Stimulated activated CD8-positive, alpha-beta memory T cell treated with anti-CD3 and anti-CD28 coated beads, Interleukin-2, amount 100 ng/mL, for 1 hour (primary cell): ENCODE data around the gene PODXL2.
"Not testable (repeated sequence)": the region's sequence is repeated elsewhere in the genome, so short reads cannot be mapped to it uniquely, and the experiment has no call there.

Source experiments
- DNase-seq, 2 donors: peaks; one replicate each; pipeline ENCODE4 v3.0.0-alpha.2; 2020; ENCODE audit warnings: low read depth in 2 of 2

The PODXL2 gene

DNA sequence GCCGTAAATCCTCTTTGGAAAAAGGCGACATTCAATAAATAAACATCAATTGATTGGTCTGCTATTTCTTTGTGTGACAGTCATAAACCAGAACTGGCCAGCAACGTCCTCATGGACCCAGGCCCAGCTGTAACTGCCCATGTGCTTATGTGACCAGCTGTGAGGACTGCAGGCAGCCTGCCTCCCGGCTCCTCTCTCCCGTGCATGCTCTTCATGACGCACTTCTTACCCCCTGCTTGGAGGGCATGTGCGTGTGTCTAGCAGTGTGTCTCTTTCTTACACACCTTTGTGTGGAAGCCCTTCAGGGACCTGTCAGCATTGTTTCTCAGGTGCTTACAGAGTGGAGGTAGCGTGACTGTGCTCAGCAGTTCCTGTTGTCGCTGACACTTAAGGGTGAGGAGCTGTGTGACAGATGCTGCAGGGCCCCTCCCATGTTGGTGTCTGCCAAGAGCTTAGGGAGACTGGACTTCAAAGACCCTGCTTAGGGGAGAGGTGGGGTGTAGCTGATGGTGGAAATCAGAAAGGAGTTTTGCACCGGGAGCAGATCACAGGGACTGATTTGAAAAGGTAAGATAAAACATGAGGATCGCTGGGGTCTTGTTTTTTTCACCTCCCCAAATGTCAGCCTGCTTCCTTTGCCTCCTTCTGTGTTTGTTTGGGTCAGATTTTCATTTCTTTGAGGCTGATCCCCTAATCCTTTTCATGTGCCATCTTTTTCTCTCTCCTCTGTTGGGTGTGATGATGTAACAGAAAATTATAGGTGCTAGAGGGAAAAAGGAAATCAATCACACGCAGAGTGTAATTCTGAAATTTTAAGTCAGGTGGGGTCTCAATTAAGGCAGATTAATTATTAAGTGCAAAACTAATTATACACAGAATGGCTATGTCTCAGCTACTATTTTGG lies 2.1 kb downstream of the PODXL2 start:
- no peak for DNase-seq

DNA sequence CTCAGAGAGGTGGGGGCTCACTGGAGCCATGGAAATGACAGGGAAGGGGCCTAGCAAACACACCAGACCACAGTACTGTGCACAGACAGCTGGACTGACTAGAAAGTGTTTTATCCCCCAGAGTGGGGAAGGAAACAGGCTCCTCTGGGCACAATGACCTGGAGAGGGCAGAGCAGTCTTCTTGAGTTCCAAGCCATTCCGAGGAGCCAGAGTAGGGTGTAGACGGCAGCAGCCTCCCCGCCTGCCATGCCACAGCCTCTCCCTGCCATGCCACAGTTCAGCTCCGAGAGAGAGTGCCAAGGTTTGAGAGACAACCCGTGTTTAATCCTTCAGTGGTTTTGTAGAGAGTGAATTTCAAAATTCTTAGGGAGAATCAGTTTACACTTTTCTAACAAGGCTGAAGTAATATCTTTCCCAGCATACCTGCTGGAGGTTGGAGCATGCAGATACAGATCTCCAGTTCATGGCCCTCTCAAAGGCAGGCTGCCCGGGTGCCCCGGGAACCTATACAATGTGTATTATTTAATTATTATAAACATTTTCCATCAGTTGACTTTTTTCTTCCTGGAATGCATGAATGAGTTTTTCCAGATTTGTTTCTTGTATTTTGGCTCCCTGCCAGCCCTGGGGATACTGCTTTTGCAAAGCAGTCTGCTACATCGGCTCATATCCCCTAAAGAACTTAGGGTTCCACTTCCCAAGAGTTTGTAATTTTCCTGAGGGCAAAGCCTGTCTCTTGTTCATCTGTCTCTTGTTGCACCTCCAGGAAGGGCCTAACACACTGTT lies 3.2 kb downstream of the PODXL2 start:
- DNase-seq, result no peak

GRCh38 chr3:127634653-127635052 lies 5.7 kb downstream of the PODXL2 start:
- DNase-seq, result no peak

DNA sequence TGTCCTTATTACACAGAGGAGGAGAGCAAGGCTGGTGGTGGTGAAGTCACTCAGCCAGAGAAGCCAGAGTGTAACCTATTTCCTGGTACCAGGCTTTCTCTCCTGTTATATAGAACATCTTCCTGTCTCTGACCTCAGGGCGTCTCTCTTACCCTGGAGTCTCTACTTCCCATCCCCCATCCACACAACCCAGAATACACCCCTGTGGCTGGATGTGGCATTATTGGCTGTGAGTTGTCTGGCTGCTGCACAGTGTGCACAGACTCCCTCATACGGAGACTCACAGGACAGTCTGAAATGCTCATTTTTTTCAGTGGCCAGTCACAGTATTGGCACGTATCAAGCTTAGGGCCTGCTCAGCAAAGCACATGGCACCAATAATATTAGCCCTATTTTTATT lies 8.6 kb downstream of the PODXL2 start:
- no peak for DNase-seq

- no peak for DNase-seq
These were observed 9.0 kb downstream of the PODXL2 start for GRCh38 chr3:127637971-127638370.

DNA sequence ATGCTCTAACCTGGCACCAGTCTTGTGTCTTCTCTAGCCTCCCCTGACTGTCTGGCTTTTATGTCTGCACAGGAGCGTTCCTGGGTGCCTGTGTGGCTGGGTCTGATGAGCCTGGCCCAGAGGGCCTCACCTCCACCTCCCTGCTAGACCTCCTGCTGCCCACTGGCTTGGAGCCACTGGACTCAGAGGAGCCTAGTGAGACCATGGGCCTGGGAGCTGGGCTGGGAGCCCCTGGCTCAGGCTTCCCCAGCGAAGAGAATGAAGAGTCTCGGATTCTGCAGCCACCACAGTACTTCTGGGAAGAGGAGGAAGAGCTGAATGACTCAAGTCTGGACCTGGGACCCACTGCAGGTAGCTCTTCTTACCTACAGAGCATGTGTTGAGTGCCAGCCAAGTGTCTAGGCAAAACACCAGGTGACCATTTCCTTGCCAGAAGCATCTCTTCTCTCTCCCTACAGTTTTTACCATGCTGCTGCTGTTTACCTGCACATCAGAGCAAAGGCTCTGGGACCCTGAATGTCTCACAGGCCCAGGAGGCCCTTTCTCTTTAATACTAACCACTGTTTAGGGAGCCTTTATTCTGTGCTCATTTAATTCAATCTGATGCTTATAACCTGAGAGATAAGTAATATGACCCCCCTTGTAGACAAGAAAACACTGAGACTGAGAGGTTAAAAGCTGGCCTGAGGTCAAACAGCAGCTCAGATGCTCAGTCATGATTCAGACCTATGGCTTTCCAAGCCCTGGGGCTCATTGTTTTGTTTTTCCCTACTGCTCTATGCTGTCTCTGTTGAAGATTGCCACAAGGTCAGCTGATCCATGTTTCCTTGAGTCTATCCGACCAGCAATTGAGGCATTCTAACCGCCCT lies 10.4 kb downstream of the PODXL2 start:
- DNase-seq, result no peak

GRCh38 chr3:127640042-127640355 lies 11.0 kb downstream of the PODXL2 start:
- DNase-seq, result no peak

DNA sequence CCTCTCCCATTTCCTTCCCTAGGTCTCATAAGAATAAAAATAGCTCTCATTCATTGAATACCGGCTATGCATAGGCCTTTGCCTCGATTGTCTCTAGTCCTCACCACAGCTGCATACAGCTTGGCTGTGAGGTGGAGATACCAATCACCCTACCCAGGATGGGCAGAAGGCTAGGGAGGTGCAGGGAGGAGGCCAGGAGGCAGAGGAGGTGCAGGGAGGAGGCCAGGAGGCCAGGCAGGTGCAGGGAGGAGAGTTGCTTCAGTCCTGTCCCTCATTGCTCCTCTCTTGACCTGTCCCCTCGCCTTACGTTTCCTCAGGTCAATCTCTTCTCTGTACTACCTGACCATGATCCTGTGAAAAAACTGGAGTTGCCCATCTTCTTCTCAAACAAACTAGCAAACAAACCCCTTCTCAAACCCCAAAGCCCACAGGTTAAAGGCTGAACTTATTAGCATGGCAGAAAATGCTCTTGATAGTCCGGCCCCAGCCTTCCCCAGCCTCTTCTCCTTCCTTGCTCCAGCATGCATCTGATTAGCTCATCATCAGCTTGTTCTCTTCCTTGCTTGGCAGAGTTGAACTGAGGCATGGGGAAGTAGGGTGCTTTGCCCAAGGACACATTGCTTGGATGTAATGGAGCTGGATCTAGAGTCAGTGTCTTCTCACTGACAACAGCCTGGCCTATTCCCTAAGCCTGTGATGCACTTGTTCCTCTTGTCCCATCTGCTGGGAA lies 15.8 kb downstream of the PODXL2 start:
- no peak for DNase-seq

GRCh38 chr3:127645371-127646015 lies 16.5 kb downstream of the PODXL2 start:
- DNase-seq, result no peak

DNA sequence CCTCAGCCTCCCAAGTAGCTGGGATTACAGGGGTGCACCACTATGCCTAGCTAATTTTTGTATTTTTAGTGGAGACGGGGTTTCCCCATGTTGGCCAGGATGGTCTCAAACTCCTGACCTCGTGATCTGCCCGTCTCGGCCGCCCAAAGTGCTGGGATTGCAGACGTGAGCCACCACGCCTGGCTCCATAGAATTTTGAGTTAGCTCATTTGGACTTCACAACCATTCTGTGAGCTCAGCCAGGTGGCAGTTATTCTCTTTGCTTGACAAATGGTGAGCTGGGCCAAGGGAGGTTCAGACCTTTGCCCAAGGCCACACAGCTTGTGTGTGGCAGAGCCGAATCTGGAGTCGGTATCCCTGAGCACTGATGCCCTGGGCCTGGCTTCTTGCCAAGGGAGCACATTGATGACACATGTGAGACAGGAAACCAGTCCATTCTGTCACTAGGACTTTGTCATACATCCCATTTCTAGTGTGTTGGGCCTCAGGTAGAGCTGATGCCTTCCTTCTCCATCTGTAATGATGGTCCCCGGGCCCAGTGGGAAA lies 17.6 kb downstream of the PODXL2 start:
- no peak for DNase-seq

DNA sequence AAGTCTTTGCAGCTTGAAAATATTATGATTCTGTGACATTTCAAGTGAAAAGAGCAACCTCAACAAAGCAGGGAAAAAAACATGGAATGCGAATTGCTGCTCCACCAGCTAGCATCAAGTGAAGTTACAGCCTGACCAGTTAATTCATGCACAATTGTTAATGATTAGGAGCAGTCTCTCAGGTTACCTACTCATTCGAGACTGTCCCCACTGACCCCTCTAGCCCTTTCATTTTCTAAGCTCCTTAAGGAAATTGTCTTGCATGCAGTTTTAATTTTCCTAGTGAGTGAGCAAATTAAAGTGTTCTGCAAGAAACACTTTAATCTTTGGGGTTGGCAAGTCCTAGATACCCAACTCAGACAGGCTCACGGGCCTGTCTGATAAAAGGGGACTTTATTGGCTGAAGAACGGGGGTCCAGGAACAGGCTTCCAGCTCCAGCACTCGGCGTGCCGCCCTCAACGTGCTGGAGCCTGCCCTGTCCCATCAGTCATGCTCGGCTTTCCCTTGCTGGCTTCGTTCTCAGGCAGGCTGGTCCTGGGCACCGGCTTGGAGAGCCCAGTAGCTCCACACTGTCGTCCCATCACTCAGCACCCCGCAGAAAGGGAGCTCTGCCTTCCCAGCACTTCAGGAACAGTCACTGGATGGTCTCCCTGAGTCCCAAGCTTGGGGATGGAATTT lies 18.3 kb downstream of the PODXL2 start:
- DNase-seq, result no peak

DNA sequence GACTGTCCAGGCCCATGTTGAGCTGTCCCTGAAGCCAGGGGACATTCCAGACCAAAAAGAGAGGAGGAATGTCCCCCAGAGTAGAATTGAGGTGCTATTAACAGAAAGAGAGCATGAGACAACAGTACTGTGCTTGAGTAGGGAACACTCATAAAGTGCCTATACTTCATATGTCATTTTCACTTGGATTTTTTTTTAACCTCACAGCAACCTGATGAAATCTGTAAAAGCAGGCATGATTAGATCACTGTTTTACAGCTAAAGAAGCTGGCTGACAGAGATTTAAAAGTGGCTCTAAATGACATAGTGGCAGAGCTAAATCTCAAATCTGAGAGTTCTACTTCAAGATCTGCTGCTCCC lies 18.8 kb downstream of the PODXL2 start:
- no peak for DNase-seq

GRCh38 chr3:127650236-127650635 lies 21.3 kb downstream of the PODXL2 start:
- DNase-seq, result no peak

GRCh38 chr3:127651516-127652172 lies 22.7 kb downstream of the PODXL2 start:
- no peak for DNase-seq

- no peak for DNase-seq
These were observed 23.4 kb downstream of the PODXL2 start for GRCh38 chr3:127652246-127652995.

DNA sequence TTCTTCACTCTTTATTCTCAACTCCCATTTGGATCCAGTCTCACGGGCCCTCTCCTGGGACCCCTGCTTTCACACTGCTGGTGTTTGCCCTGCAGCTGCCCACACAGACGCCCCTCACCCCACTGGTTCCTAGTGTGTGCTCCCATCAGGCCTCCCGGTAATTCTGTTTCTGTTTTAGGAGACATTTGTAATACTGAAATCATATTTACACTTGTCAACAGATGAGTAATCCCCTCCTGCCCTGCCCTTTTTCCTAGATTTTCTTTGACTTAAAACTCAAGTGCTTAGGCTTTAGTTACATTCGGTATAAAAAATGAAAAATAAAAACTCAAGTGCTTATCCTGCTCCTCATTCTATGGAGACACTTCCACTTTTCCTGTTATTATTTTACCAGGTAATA lies 25.4 kb downstream of the PODXL2 start:
- DNase-seq, result no peak

- not testable (repeated sequence) for DNase-seq
These were observed 26.0 kb downstream of the PODXL2 start for GRCh38 chr3:127654993-127655392.

DNA sequence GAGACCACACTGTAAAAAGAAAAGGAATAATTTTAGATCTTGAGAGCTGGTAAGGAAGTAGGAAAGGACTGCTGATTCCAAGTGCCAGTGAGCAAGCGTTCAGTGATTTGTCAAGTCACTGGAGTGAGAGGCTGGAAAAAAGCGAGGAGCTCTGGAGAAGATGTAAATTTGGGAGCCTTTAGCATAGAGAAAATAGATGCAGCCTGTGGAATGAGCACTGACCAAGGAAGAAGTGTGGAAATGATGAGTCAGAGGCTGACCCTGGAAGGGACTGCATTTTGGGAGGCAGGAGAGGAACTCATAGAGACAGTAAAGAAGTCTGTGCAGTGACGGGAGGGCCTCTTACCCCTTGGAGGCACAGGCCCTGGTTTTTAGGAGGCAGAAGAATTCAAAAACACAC lies 26.7 kb downstream of the PODXL2 start:
- DNase-seq, result no peak

GRCh38 chr3:127656906-127657305 lies 27.9 kb downstream of the PODXL2 start:
- no peak for DNase-seq
